Left cardiac atrium (tissue), 4 donors: ENCODE results near the gene ABCA12. TPM values are rescaled to one million over a fixed set of nuclear protein-coding genes. Genes with fewer than 3 reads are reported as not detected.
"Not testable (repeated sequence)": the region's sequence is repeated elsewhere in the genome, so short reads cannot be mapped to it uniquely, and the experiment has no call there.

Experiments used
- ATAC-seq, 2 donors: fragments of 200-7000 bp; cut with Tn5 transposase; one replicate each; pipeline ENCODE4 v1.9.1; 2020; ENCODE audit warnings: mild to moderate bottlenecking in 2 of 2, moderate library complexity in 2 of 2
- DNase-seq: peaks from one replicate; pipeline ENCODE4 v3.0.0-alpha.2; 2020
- intact Hi-C, 2 donors: fragments of 100-400 bp; cut with DNase I; formaldehyde crosslinking; loops; one replicate each; pipeline versions ENCODE4 v1.14.1 to v1.15.1; 2022 to 2023
- long read RNA-seq: library from polyadenylated mRNA; unstranded; transcript quantifications from one replicate; pipeline ENCODE4 v2.0.0, GENCODE V29; 2021
- total RNA-seq, 2 donors: library from RNA; stranded (reverse); fragmentation: NEBNext Ultra II Directional; extraction: Animal tissue kit (Norgen Biotek cat#: 25700); gene quantifications; one replicate each; pipeline ENCODE4 v1.2.1, GENCODE V29; 2021
- donor health status: DM: no; HTN: yes; CAD: no.
- donor health status: DM: no; HTN: yes; CAD: no; lungs with severe emphysema.
- donor health status: DM: yes; HTN: yes; CAD: no.
- donor health status: Dilated cardiomyopathy.

ABCA12 gene, protein sequence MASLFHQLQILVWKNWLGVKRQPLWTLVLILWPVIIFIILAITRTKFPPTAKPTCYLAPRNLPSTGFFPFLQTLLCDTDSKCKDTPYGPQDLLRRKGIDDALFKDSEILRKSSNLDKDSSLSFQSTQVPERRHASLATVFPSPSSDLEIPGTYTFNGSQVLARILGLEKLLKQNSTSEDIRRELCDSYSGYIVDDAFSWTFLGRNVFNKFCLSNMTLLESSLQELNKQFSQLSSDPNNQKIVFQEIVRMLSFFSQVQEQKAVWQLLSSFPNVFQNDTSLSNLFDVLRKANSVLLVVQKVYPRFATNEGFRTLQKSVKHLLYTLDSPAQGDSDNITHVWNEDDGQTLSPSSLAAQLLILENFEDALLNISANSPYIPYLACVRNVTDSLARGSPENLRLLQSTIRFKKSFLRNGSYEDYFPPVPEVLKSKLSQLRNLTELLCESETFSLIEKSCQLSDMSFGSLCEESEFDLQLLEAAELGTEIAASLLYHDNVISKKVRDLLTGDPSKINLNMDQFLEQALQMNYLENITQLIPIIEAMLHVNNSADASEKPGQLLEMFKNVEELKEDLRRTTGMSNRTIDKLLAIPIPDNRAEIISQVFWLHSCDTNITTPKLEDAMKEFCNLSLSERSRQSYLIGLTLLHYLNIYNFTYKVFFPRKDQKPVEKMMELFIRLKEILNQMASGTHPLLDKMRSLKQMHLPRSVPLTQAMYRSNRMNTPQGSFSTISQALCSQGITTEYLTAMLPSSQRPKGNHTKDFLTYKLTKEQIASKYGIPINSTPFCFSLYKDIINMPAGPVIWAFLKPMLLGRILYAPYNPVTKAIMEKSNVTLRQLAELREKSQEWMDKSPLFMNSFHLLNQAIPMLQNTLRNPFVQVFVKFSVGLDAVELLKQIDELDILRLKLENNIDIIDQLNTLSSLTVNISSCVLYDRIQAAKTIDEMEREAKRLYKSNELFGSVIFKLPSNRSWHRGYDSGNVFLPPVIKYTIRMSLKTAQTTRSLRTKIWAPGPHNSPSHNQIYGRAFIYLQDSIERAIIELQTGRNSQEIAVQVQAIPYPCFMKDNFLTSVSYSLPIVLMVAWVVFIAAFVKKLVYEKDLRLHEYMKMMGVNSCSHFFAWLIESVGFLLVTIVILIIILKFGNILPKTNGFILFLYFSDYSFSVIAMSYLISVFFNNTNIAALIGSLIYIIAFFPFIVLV (N-terminal part only)
- total RNA-seq = not detected
- long read RNA-seq = 0 reads

DNA sequence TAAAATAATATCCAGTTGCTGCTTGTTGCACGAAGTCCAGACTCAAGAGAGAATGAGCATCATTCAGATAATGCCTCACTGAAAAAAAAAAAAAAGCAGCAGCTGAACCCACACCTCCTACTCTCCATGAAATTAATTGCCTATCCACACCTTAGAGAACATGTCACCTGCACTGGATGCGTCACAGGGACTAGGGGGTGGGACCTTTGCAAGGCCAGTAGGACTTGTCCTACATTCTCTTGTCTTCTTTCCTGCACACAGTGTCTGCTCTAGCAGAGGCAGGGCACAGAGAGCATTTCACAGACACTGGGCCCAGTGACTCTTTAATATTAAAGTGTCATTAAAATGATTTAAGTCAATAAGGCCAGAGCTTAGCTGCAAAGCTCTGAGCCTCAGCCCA, at the start of gene ABCA12:
TSS of gene ABCA12 (minus strand) at position 148 of the 400 bp plus-strand sequence. CDS start 418 bp downstream, outside the sequence.
- no peak for DNase-seq
- intact Hi-C loops = no loop called here
- no peak for ATAC-seq

DNA sequence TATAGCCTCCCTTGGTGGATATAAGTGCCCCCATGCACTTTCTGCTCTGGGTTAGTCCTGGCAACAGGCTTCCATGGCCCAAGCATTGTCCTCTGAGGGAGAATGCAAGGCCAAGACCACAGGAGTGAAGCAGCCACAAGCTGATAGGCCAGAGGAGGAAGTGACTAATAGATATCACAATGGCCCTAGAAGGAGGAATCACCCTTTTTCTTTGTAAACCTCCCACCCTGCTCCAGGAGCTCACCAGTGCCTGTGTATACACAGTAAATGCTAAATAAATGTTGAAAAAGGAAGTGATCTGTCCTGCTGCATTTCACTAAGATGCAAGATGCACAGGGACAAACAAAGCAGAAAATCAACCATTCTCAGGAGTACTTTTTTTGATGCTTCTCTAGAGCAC, 49.7 kb upstream of the ABCA12 start:
- DNase-seq (no peak), ATAC-seq (no peak)
- intact Hi-C loops = no loop called here

GRCh38 chr2:215186021-215186420, 47.6 kb upstream of the ABCA12 start:
- no peak for ATAC-seq
- intact Hi-C loops = no loop called here
- DNase-seq = no peak

GRCh38 chr2:215178121-215178520, 39.7 kb upstream of the ABCA12 start:
- DNase-seq (no peak), ATAC-seq (no peak)
- intact Hi-C loops = no loop called here

DNA sequence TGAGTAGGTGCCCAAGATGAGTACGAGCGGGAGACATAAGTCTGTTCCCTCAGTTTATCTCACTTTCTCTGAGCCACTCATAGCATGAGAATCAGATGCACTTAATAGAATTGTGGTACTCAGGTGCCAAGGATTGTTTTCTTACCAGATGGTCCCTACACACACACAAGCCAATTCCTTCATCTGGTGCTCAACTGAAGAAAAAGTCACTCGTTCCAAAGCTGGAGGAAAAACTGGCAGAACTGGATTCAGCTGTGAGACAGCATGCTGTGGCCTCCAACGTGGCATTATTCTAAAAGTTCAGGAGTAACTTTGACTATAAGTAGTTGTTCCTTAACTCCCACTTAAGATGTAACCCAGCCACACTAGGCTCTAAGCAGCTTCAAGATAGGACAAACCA, 33.4 kb upstream of the ABCA12 start:
- ATAC-seq (no peak), DNase-seq (no peak)
- intact Hi-C loops = no loop called here

- DNase-seq (no peak), ATAC-seq (no peak)
- intact Hi-C loops = no loop called here
Measured at GRCh38 chr2:215171151-215171550, 32.7 kb upstream of the ABCA12 start.

- intact Hi-C loops, DNase-seq, ATAC-seq: not testable (repeated sequence)
Measured at GRCh38 chr2:215166505-215166904, 28.1 kb upstream of the ABCA12 start.

GRCh38 chr2:215163319-215163718, 24.9 kb upstream of the ABCA12 start:
- intact Hi-C loops, ATAC-seq, DNase-seq: not testable (repeated sequence)

DNA sequence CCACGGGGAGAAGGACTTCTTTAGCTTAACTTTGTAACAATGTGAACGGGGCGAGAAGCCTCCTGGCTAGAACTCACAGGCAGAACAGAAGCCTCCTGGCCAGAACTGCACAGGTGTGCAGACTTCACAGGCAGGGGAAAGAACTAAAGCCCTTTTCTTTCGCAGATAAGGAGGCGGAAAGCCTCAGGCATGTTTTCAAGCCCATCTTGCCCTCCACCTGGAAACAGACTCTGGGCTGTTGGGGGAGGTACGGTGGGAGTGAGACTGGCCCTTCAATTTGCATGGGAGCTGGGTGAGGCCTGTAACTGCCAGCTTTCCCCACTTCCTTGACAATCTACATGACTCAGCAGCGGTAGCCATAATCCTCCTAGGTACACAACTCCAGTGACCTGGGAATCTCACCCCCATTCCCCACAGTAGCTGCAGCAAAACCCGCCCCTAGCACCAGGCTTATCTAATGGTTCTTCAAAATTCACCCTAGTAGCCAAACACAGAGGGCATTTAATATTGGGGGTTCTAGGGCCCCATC, 22.9 kb upstream of the ABCA12 start:
- intact Hi-C loops = no loop called here

GRCh38 chr2:215160081-215160480, 21.7 kb upstream of the ABCA12 start:
- no peak for DNase-seq
- intact Hi-C loops = no loop called here
- ATAC-seq = no peak

More for the DNA sequence above, 22.9 kb upstream of the ABCA12 start:
- no peak for DNase-seq
- no peak for ATAC-seq

DNA sequence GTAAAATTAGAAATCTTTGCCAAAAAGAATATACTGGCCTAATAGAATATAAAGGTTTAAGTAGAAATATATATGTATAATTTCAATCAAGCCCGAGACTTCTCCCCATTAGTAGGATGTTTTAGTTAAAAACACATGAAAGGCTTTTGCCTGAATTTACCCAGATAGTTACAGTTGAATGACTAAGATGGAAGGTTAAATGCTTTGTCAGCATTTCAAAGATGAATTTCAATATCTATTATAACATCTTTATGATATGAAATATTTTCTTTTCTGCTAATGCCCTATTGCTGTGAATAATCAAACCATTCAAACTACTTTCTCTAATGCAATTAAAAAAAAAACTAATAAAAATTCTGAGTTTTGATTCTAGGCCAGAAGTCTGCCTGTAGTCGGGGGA, 18.0 kb upstream of the ABCA12 start:
- intact Hi-C loops = no loop called here
- no peak for DNase-seq
- ATAC-seq = no peak

DNA sequence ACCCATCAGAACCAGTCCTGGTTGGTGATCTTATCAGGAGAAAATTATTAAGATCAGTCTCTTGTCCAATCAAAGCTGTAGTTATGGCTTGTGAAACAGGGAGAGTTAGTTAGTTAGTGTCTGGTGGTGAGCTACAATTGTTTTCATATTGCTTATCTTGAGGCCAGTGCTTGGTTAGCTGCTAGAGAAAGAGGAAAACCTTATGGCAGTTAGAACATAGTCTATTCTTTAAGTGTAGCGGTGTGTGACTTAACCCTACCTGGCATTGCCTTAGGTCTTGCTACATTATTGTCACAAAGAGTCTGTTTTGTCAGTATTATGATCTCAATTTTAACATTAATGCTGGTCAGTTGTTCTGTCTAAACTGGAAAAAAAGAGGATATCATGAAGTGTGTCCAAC, 11.5 kb upstream of the ABCA12 start:
- ATAC-seq (no peak), DNase-seq (no peak)
- intact Hi-C loops = no loop called here

DNA sequence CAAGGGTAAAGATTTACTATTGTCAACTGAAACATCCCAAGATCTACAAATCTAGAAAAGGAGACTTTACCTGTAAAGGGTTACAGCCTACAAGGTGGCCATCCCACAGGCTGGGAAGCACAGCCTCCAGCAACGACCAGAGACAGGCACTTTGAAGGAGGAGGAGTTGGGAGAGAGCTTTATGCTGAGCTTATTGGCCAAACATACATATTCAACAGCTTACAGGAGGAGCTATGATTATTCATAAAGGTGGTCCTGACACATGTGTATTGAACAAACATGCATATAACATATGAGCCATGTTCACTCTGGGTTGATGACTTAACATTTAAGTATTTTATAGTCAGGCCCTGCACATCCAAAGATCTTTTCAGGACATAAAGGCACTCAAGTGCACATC, 11.1 kb upstream of the ABCA12 start:
- no peak for DNase-seq
- ATAC-seq = no peak
- intact Hi-C loops = no loop called here

DNA sequence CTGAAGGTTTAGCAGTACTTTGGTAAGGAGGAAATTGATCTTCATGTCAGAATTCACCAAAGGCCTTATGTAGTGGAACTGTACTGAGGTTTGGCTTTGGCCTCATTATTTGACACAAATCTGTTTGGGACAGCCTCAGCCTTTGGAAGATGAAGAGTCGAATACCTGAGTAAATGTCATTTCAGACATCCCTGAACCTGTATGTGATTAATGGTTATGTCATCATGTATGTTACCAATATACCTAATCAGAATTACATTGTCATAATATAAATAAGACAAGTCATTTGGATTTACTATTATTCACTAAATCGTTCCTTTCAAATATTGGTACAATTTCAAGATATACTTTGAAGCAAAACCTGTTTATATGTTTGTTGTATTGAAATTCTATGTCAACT, 10.6 kb upstream of the ABCA12 start:
- no peak for DNase-seq
- intact Hi-C loops = no loop called here
- ATAC-seq = no peak

- no peak for ATAC-seq
- intact Hi-C loops = no loop called here
- no peak for DNase-seq
Measured at GRCh38 chr2:215145611-215146010, 7.2 kb upstream of the ABCA12 start.

GRCh38 chr2:215144106-215144875, 5.9 kb upstream of the ABCA12 start:
- intact Hi-C loops = no loop called here
- DNase-seq (no peak), ATAC-seq (no peak)

- ATAC-seq = no peak
- intact Hi-C loops = no loop called here
- no peak for DNase-seq
Measured at GRCh38 chr2:215143458-215143857, 5.0 kb upstream of the ABCA12 start.

- intact Hi-C loops = no loop called here
- ATAC-seq = no peak
- DNase-seq = no peak
Measured at GRCh38 chr2:215141706-215142105, 3.3 kb upstream of the ABCA12 start.
